ENCODE results near the gene KIR2DL4.
"Not testable (repeated sequence)": the region's sequence is repeated elsewhere in the genome, so short reads cannot be mapped to it uniquely, and the experiment has no call there.

- not testable (repeated sequence) for TF ChIP-seq CTCF, EP300, POLR2AphosphoS5 (IDR thresholded peaks at IDR 0.05)
Observed at GRCh38 chr19:54777851-54778250, 25.6 kb upstream of the KIR2DL4 start.

Data from suprapubic skin (tissue), 4 donors.